Peyer's patch (tissue), 4 donors: Measurements from ENCODE around the gene TREM2. TPM values are rescaled to one million over a fixed set of nuclear protein-coding genes. Genes with fewer than 3 reads are reported as not detected.

Experiments
- DNase-seq, 3 donors: peaks; one replicate each; pipeline ENCODE4 v3.0.0-alpha.2; 2017 to 2019
- H3K27ac ChIP-seq, 4 donors: fragments of 200-600 bp; sonication (generic); one replicate each; pipeline ENCODE4 v1.5.1; 2016 to 2019
- H3K27me3 ChIP-seq, 2 donors: fragments of 200-600 bp; sonication (generic); one replicate each; pipeline ENCODE4 v1.5.1; 2019
- H3K36me3 ChIP-seq, 3 donors: fragments of 200-600 bp; sonication (generic); one replicate each; pipeline ENCODE4 v1.5.1; 2016 to 2019
- H3K4me1 ChIP-seq, 4 donors: fragments of 200-600 bp; sonication (generic); one replicate each; pipeline ENCODE4 v1.5.1; 2016 to 2019
- H3K4me3 ChIP-seq, 4 donors: fragments of 200-600 bp; sonication (generic); 1 replicate in 3 of 4; 2 replicates in 1 of 4; pipeline ENCODE4 v1.5.1; 2016 to 2019; ENCODE audit warnings: mild to moderate bottlenecking in 1 of 4
- H3K9me3 ChIP-seq, 4 donors: fragments of 200-600 bp; sonication (generic); one replicate each; pipeline ENCODE4 v1.5.1; 2016 to 2019; ENCODE audit warnings: mild to moderate bottlenecking in 1 of 4
- POLR2A ChIP-seq, 2 donors: fragments of 450-650 bp; IDR thresholded peaks; one replicate each; pipeline ENCODE4 v1.5.1; 2017; ENCODE audit warnings: antibody characterized with exemption in 2 of 2, mild to moderate bottlenecking in 2 of 2, moderate library complexity in 2 of 2
- total RNA-seq, 4 donors: library from RNA; depleted of rRNA; stranded (reverse); fragments of >200 nt; gene quantifications; one replicate each; pipeline ENCODE4 v1.1.0, GENCODE V29; 2016
- TF ChIP-seq, protein P1 (sequence below), 6 experiments: fragments of 450-650 bp in 4 of 6; fragments of 200-600 bp in 2 of 6; sonication (generic) in 1 of 6; IDR thresholded peaks; one replicate each; pipeline ENCODE4 v1.5.1; 2017 to 2019; ENCODE audit warnings: antibody characterized with exemption in 6 of 6, mild to moderate bottlenecking in 3 of 6, moderate library complexity in 1 of 6

The TREM2 gene
- total RNA-seq, 4 donors from 2014 or later, result 1.2 TPM; not detected in 3

DNA sequence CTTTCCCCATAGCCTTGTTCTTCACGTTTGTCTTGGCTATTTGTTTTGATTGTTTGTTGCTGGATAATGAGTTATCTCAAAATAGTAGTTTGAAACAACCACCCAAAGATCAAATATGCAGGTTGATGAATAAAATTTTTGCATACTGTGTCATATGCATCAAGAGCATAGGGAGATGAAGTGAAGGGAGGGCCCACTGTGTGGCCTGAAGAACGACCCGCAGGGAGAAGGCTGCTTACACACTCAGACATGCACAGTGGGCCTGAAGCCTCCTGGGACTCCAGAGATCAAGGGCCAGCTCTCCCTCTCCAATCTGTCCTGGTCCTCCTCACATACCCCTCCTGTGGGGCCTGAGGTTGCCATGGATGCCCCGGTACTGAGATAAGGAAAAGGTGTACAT, 16.2 kb upstream of the TREM2 start:
- TF ChIP-seq POLR2A (IDR thresholded peaks at IDR 0.05), result no peak
- TF ChIP-seq, protein P1, sequence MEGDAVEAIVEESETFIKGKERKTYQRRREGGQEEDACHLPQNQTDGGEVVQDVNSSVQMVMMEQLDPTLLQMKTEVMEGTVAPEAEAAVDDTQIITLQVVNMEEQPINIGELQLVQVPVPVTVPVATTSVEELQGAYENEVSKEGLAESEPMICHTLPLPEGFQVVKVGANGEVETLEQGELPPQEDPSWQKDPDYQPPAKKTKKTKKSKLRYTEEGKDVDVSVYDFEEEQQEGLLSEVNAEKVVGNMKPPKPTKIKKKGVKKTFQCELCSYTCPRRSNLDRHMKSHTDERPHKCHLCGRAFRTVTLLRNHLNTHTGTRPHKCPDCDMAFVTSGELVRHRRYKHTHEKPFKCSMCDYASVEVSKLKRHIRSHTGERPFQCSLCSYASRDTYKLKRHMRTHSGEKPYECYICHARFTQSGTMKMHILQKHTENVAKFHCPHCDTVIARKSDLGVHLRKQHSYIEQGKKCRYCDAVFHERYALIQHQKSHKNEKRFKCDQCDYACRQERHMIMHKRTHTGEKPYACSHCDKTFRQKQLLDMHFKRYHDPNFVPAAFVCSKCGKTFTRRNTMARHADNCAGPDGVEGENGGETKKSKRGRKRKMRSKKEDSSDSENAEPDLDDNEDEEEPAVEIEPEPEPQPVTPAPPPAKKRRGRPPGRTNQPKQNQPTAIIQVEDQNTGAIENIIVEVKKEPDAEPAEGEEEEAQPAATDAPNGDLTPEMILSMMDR (IDR thresholded peaks at IDR 0.05), result no peak
- DNase-seq, result no peak

DNA sequence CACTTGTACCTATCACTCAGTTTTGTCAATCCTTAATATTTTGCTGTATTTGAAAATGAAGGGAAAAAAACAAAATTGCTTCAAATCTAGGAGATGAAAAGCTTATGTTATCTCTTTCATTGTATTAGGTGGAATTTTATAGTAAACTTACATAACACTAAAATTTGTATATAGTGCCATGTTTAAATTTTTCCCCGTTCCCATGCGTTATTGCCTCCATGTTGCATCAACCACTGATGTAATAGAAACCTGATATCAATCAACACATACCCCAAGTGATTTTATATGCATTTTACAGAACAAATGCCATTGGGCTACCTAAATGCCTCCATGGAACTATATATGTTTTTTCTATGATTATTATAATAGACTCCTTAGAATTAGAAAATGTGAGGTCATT, 14.8 kb upstream of the TREM2 start:
- TF ChIP-seq, protein P1 (IDR thresholded peaks at IDR 0.05), result no peak
- TF ChIP-seq POLR2A (IDR thresholded peaks at IDR 0.05), result no peak
- DNase-seq, result no peak
- Histone ChIP-seq H3K4me3 (no peak overlapping the region), H3K27me3 (no peaks in the 10 kb centered on the region), H3K9me3 (no peaks in the 10 kb centered on the region), H3K27ac (no peak overlapping the region), H3K4me1 (no peaks in the 10 kb centered on the region), H3K36me3 (no peaks in the 10 kb centered on the region)

More for the DNA sequence above, 16.2 kb upstream of the TREM2 start:
- H3K4me3 ChIP-seq, result no peak overlapping the region
- H3K36me3 ChIP-seq, result no peaks in the 10 kb centered on the region
- H3K27ac ChIP-seq, result no peak overlapping the region
- H3K4me1 ChIP-seq, result no peaks in the 10 kb centered on the region
- H3K9me3 ChIP-seq, result no peaks in the 10 kb centered on the region
- H3K27me3 ChIP-seq, result no peaks in the 10 kb centered on the region

DNA sequence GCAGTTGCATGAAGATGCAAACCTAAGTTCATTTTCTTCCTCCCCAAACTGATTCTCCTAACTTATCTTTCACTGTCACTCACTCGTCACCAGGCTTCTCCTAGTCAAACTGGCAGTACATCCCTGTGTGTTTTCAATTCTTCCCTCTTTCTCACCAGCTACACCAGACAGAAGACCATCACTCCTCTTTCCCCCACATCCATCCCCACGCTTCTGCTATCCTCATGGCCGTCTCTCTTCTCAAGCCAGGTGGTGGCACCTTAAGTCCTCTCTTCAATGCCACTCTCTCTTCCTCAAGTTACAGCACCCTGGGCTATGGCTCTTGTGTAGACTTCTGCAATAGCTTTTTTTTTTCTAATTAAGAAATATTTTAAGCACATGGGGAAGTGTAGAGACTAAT, 14.4 kb upstream of the TREM2 start:
- no peak for DNase-seq
- TF ChIP-seq POLR2A (IDR thresholded peaks at IDR 0.05), result no peak
- TF ChIP-seq, protein P1 (IDR thresholded peaks at IDR 0.05), result no peak
- H3K36me3 ChIP-seq, result no peaks in the 10 kb centered on the region
- H3K4me1 ChIP-seq, result no peaks in the 10 kb centered on the region
- H3K27ac ChIP-seq, result no peak overlapping the region
- no peaks in the 10 kb centered on the region for H3K27me3 ChIP-seq
- H3K4me3 ChIP-seq, result no peak overlapping the region
- H3K9me3 ChIP-seq, result no peaks in the 10 kb centered on the region

DNA sequence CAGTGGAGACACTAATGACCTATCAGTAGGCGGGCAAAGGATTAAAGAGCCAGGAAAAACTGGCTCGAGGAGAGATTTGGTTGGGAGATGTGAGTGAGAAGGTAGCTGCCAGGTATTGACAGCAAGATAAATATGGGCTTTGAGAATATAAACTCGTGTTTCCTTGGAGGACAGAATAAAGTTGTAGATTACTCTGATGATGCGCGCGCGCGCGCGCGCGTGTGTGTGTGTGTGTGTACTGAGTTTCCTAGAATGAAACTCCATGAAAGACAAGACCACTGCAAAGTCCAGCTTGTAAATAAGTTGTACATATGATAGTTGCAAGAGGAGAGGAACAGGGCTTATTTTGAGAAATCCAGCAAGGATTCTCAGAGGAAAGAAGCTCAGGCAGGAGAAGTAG, 13.3 kb upstream of the TREM2 start:
- Histone ChIP-seq H3K9me3 (no peaks in the 10 kb centered on the region), H3K4me3 (no peak overlapping the region), H3K27ac (no peak overlapping the region), H3K36me3 (no peaks in the 10 kb centered on the region), H3K27me3 (no peaks in the 10 kb centered on the region), H3K4me1 (no peaks in the 10 kb centered on the region)
- DNase-seq, result no peak
- TF ChIP-seq POLR2A (IDR thresholded peaks at IDR 0.05), result no peak
- TF ChIP-seq, protein P1 (IDR thresholded peaks at IDR 0.05), result no peak

DNA sequence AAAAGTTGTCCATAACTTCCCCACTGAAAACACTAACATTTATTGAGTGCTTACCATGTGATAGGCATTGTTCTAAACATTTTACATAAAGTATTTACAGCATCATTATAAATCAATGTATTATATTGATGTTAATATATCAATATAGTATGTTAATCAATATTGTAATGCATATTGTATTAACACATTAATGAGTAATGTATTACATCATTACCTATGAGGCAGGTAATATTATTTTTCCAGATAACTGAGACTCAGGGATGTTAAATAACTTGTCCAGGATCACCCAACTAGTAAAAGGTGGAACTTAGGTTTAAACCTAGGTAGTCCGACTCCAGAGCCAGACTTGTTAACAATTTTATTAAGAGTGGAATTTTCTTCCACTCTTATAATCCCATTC, 12.2 kb upstream of the TREM2 start:
- Histone ChIP-seq H3K9me3 (no peaks in the 10 kb centered on the region), H3K36me3 (no peaks in the 10 kb centered on the region), H3K27ac (no peak overlapping the region), H3K27me3 (no peaks in the 10 kb centered on the region), H3K4me3 (no peak overlapping the region), H3K4me1 (no peaks in the 10 kb centered on the region)
- TF ChIP-seq, protein P1 (IDR thresholded peaks at IDR 0.05), result no peak
- no peak for TF ChIP-seq POLR2A (IDR thresholded peaks at IDR 0.05)
- no peak for DNase-seq

DNA sequence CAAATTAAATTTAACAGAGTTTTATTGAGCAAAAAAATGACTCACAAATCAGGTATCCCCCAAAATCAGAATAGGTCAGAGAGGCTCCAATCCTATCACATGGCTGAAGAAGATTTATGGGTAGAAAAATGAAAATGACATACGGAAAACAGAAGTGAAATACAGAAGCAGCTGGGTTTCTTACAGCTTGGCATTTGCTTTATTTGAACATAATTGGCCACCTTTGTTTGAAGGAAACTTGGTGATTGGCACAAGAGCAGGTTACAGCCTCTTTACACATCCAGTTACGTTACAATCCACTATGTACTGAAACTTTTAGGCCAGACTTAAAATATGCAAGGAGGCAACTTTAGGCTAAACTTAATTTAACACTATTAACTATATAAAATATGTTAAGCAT, 11.7 kb upstream of the TREM2 start:
- H3K36me3 ChIP-seq, result no peaks in the 10 kb centered on the region
- no peaks in the 10 kb centered on the region for H3K27me3 ChIP-seq
- H3K9me3 ChIP-seq, result no peaks in the 10 kb centered on the region
- H3K27ac ChIP-seq, result no peak overlapping the region
- H3K4me3 ChIP-seq, result no peak overlapping the region
- H3K4me1 ChIP-seq, result no peaks in the 10 kb centered on the region
- DNase-seq, result no peak
- TF ChIP-seq POLR2A (IDR thresholded peaks at IDR 0.05), result no peak
- TF ChIP-seq, protein P1 (IDR thresholded peaks at IDR 0.05), result no peak
